MM.1S (cell line): Measurements from ENCODE around the gene RPS19BP1.

Source experiments
- CTCF ChIP-seq: fragments of 300-600 bp; sonication (generic); IDR thresholded peaks from 2 replicates; pipeline ENCODE4 v1.5.1; 2016; ENCODE audit warnings: antibody characterized with exemption, low read length, mixed read lengths
- EZH2 ChIP-seq: fragments of 300-600 bp; sonication (generic); optimal IDR thresholded peaks from 2 replicates; pipeline ENCODE3; 2017; ENCODE audit warnings: low read depth, mild to moderate bottlenecking, antibody characterized with exemption, low read length, mixed read lengths
- EZH2phosphoT487 ChIP-seq: fragments of 300-600 bp; sonication (generic); IDR thresholded peaks from 2 replicates; pipeline ENCODE4 v1.6.1; 2018; ENCODE audit warnings: antibody characterized with exemption, low read length

DNA sequence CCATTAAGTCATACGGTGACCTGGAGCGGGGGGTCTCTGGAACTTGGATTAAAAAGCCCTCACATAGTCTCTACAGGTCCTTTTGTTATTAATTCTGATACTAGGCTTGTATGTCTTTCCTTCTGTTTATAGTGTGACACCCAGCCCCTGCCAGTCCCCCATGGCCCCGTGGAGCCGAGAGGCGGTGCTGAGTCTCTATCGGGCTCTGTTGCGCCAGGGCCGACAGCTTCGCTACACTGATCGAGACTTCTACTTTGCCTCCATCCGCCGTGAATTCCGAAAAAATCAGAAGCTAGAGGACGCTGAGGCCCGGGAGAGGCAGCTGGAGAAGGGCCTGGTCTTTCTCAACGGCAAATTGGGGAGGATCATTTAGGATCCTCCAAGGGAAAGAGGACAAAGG is 28.5 kb downstream of the RPS19BP1 start:
- TF ChIP-seq CTCF (no peak), EZH2 (no peak), EZH2phosphoT487 (no peak)
